Brain microvascular endothelial cell (primary cell): ENCODE results near the gene RIN3.

Experiments used
- DNase-seq: peaks from one replicate; pipeline ENCODE4 v3.0.0-alpha.2; 2020
- H3K27ac ChIP-seq: fragments of 250-450 bp; sonication (Bioruptor Pico); 2 replicates; pipeline ENCODE4 v1.5.1; 2020; ENCODE audit warnings: mild to moderate bottlenecking, moderate library complexity
- H3K27me3 ChIP-seq: fragments of 250-450 bp; sonication (Bioruptor Pico); replicated peaks from 2 replicates; pipeline ENCODE4 v1.5.1; 2020; ENCODE audit warnings: mild to moderate bottlenecking
- H3K36me3 ChIP-seq: fragments of 250-450 bp; sonication (Bioruptor Pico); replicated peaks from 2 replicates; pipeline ENCODE4 v1.5.1; 2020; ENCODE audit warnings: mild to moderate bottlenecking
- H3K4me3 ChIP-seq: 2 replicates; pipeline ENCODE4 v1.5.1; 2011; ENCODE audit warnings: low read depth, mild to moderate bottlenecking, control low read depth, low read length, moderate library complexity
- in situ Hi-C: cut with HindIII; loops from 2 replicates; pipeline ENCODE4 v1.10.0; 2017; ENCODE audit warnings: low sequenced_read_pairs, low pct_ligation_motif_present
- TF ChIP-seq, protein P1 (sequence below): IDR thresholded peaks from 2 replicates; pipeline ENCODE4 v1.5.1; 2011; ENCODE audit warnings: low read depth, mild to moderate bottlenecking, moderate library complexity, low read length, control low read depth, inconsistent platforms; ENCODE audit errors: missing control alignments

The RIN3 gene

DNA sequence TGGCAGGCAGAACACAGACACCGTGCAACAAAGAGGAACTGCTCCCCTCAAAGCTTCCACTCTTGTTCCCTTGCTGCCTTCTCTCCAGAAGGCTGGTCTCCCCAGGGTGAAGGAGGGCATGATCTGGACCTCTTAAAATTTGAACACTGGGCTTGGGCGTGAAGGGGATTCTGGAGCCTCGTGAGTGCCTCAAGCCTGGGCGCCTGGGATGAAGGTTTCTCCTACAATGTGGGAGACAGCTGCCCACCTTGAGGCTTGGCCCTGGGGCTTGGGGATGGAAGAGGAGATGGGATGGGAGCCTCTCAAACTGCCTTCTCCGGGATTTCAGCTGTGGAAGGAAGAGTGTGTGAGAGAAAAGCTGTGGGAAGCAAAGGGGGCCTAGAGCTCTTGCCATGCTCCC is 7.8 kb upstream of the RIN3 start:
- TF ChIP-seq, protein P1, sequence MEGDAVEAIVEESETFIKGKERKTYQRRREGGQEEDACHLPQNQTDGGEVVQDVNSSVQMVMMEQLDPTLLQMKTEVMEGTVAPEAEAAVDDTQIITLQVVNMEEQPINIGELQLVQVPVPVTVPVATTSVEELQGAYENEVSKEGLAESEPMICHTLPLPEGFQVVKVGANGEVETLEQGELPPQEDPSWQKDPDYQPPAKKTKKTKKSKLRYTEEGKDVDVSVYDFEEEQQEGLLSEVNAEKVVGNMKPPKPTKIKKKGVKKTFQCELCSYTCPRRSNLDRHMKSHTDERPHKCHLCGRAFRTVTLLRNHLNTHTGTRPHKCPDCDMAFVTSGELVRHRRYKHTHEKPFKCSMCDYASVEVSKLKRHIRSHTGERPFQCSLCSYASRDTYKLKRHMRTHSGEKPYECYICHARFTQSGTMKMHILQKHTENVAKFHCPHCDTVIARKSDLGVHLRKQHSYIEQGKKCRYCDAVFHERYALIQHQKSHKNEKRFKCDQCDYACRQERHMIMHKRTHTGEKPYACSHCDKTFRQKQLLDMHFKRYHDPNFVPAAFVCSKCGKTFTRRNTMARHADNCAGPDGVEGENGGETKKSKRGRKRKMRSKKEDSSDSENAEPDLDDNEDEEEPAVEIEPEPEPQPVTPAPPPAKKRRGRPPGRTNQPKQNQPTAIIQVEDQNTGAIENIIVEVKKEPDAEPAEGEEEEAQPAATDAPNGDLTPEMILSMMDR = no peak
- no peak for DNase-seq
- Histone ChIP-seq H3K36me3 (no peaks in the 10 kb centered on the region), H3K27ac (no peak overlapping the region), H3K4me3 (no peak overlapping the region), H3K27me3 (no peaks in the 10 kb centered on the region)
- in situ Hi-C loops = no loop called here

DNA sequence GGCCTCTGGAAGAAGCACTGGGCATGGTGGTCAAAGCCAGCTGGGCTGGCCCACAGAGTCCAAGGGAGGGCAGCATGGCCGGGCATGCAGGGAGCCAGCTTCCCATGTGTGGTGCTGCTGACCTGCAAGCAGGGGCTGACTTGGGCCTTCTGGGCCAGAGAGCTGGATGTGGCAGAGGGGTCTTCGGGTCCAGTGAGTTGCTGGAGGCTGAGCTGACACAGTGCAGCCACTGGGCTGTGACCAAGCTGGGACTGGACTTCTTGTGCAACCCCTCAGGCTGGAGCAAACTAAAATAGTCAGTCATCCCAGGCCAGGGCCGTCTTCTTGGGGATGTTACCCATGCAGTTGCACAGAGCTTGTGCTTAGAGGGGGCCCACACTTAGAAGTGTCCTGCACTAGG is 7.3 kb upstream of the RIN3 start:
- in situ Hi-C loops = no loop called here
- Histone ChIP-seq H3K36me3 (no peaks in the 10 kb centered on the region), H3K4me3 (no peak overlapping the region), H3K27ac (no peak overlapping the region), H3K27me3 (no peaks in the 10 kb centered on the region)
- DNase-seq = no peak
- TF ChIP-seq, protein P1 = no peak

DNA sequence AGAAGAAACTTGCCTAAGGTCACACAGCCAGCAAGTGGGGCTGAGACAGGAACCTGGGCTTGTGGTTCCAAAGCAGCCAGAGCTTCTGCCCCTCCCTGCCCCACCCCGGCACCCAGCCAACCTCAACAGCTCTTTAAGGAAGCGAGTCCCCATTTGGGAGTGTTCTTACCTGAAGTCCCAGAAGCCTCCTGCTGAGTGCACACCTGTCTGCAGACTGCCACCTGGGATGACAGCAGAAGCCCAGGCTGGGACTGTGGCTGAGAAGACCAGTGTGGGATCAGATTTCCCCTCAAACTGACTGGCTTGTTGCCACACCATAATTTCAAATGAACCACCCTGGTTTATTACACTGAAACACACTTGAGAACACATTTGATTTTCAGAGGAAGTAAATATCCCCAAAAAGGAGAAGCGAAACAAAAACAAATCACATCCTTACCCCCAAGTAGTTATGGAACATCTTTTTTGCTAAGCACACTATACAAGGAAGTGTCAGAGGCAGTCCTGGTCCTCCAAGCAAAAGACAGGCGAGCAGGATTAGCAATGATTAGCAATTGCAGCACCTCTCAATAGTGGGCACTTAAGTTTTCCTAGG is 6.3 kb upstream of the RIN3 start:
- in situ Hi-C loops = no loop called here
- Histone ChIP-seq H3K4me3 (no peak overlapping the region), H3K36me3 (no peaks in the 10 kb centered on the region), H3K27ac (no peak overlapping the region), H3K27me3 (no peaks in the 10 kb centered on the region)
- TF ChIP-seq, protein P1 = no peak
- DNase-seq = no peak

DNA sequence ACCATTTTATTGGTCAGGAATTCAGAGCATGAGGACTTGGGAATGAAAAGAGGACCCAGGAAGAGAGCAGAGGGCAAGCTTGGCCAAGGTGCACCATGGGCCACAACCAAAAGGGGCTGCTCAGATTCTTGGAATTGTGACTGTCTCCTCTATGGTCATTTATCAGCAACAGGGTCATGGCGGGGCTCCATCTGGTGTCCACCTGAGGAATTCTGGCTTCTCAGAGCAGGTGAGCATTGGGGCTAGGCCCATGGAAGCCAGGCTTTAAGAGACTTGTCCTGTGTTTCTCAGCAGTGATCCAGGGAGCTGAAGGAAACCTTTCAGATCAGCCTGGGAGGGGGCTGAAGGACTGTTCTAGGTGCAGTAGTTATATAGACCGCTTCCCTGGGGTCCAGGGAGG is 2.6 kb upstream of the RIN3 start:
- TF ChIP-seq, protein P1 = peak; percentile 17
- Histone ChIP-seq H3K27me3 (no peaks in the 10 kb centered on the region), H3K27ac (peak overlapping the region; percentile 92), H3K36me3 (no peaks in the 10 kb centered on the region), H3K4me3 (no peak overlapping the region)
- in situ Hi-C loops = no loop called here
- no peak for DNase-seq

DNA sequence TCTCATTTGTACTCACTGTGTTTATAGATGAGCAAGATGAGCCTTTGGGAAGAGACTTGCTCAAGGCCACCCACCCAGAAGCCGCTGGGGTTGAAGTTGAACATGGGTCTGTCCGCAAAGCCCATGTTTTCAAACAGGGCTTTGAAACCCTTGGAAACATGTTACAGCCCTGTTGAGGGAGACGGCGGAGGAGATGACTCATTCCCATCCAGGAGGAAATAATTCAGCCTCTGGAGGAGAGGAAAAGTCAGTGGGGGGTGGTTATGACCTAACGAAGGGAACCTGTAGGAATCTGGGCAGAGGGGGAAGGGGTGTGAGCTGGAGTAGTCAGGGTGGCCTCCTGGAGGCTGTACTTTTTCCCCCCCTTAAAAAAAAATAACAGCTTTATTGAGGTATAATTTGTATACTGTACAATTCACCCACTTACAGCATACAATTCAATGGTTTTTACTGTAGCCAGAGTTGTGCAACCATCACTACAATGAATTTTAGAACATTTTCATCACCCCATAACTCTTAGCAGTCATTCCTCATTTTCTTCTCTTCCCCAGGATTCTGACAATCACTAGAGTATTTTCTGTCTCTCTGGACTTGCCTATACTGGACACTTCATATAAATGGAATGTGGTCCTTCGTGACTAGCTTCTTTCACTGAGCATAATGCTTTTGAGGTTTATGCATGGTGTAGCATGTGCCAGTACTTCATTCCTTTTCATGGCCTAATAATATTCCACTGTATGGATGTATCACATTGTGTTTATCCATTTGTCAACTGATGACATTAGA is 1.9 kb upstream of the RIN3 start:
- Histone ChIP-seq H3K27ac (peak overlapping the region; percentile 92), H3K4me3 (no peak overlapping the region), H3K27me3 (no peaks in the 10 kb centered on the region), H3K36me3 (no peaks in the 10 kb centered on the region)
- TF ChIP-seq, protein P1 = no peak
- peak; percentile 94 for DNase-seq
- in situ Hi-C loops = no loop called here

GRCh38 chr14:92512807-92513203 is 776 bp upstream of the RIN3 start:
- in situ Hi-C loops = no loop called here
- TF ChIP-seq, protein P1 = no peak

More at GRCh38 chr14:92512807-92513203, 776 bp upstream of the RIN3 start:
- H3K27me3 ChIP-seq = no peaks in the 10 kb centered on the region
- H3K4me3 ChIP-seq = peak overlapping the region; percentile 74
- DNase-seq = no peak
- H3K27ac ChIP-seq = no peak overlapping the region
- H3K36me3 ChIP-seq = no peaks in the 10 kb centered on the region
